Measurements from ENCODE around the gene ADAMTS17. TPM values are rescaled to one million over a fixed set of nuclear protein-coding genes. Genes with fewer than 3 reads are reported as not detected.

The ADAMTS17 gene
- total RNA-seq, 1 experiment from 2014 or later = 1.6 TPM

DNA sequence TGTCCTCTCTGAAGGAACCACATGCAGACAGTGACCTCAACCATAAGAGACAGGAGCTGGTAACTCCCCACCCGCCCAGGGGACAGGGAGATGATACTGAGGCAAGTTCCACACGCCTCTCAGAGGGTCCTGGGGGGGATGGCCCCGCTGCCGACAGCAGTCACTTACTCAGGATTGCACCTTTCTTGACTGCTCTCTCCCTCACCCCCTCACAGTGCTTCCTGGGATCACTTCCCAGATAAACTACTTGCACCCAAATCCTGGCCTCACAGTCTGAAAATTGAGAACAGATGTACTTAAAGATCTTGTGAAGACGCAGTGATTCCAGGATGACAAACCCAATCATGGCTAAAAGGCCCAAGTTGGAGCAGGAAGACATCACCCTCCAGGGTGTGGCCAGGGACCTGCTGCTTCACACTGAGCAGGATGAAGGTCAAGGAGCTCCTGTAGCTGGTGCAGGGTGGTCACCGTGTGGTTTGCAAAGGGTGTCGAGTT lies 207.6 kb downstream of the ADAMTS17 start:
- CTCF ChIA-PET = no interaction called here
- TF ChIP-seq CTCF (IDR thresholded peaks at IDR 0.05) (no peak), REST (IDR thresholded peaks at IDR 0.05; ENCODE audit: insufficient read depth in 1 of 2, low read depth in 2 of 2, low read length in 1 of 2) (no peak), SIN3A (IDR thresholded peaks at IDR 0.05; ENCODE audit: borderline replicate concordance, insufficient read depth, low read depth, low read length) (no peak), TCF7L2 (IDR thresholded peaks at IDR 0.05; ENCODE audit: low read depth, low read length) (no peak), POLR2AphosphoS5 (IDR thresholded peaks at IDR 0.05; ENCODE audit: low read depth, low read length) (no peak)

DNA sequence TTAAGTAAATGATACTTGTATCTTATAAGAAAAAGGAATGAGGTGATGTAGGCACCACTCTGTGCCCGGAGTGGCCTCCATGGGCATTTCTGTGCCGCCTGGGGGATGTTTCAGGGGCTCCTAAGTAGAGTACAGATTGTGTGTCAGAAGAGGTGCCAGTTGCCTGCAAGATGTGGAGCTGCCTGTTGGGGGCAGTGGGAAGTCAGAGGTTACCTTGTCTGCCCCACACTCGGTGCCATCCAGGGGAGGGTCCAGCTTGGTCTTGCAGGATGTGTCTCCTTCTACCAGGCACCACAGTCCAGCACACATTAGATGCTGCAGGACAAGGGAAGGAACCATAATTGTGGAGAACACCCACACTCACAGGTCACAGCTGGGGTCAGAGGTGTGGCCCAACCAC lies 208.8 kb downstream of the ADAMTS17 start:
- H3K27ac ChIP-seq (ENCODE audit: low read length) = no peak overlapping the region
- no peak overlapping the region for H3K4me3 ChIP-seq (ENCODE audit: low read depth in 2 of 2, low read length in 2 of 2)
- ATAC-seq (no peak), DNase-seq (ENCODE audit: low read depth, low spot score) (no peak)
- intact Hi-C loops (cut with micrococcal nuclease; ENCODE audit: unreplicated experiment) = loop anchor here (2.0 kb wide), 1 partner anchor 202 kb away; no protein-coding TSS in a partner anchor
- ChIA-PET POLR2A (no interaction called here), CTCF (interaction anchor here (0.7 kb wide), 1 partner anchor 713 kb away, joined by 3 read pairs; no protein-coding TSS in a partner anchor)
- TF ChIP-seq SIN3A (IDR thresholded peaks at IDR 0.05; ENCODE audit: borderline replicate concordance, insufficient read depth, low read depth, low read length) = no peak
- TF ChIP-seq TCF7L2 (IDR thresholded peaks at IDR 0.05; ENCODE audit: low read depth, low read length) = no peak
- TF ChIP-seq POLR2AphosphoS5 (IDR thresholded peaks at IDR 0.05; ENCODE audit: low read depth, low read length) = no peak
- TF ChIP-seq REST (IDR thresholded peaks at IDR 0.05; ENCODE audit: insufficient read depth in 1 of 2, low read depth in 2 of 2, low read length in 1 of 2) = no peak
- no peak for TF ChIP-seq CTCF (IDR thresholded peaks at IDR 0.05)
- H3K4me1 ChIP-seq (ENCODE audit: control insufficient read depth, insufficient read depth, low read length) = no peaks in the 10 kb centered on the region
- BruUV-seq (replicated peaks) = no TSS peak
- no peaks in the 10 kb centered on the region for H3K9me3 ChIP-seq (ENCODE audit: control insufficient read depth, insufficient read depth, low read depth, low read length)
- H3K27me3 ChIP-seq (ENCODE audit: control insufficient read depth, insufficient read depth, low read length) = peaks cover 3% of the 10 kb centered on the region
- in situ Hi-C loops (cut with HindIII; ENCODE audit: low pct_unique_long_range_greater_than_20kb, low sequenced_read_pairs) = no loop called here
- H3K36me3 ChIP-seq (ENCODE audit: control insufficient read depth, insufficient read depth, low read length) = no peaks in the 10 kb centered on the region

More for the DNA sequence above, 207.6 kb downstream of the ADAMTS17 start:
- H3K36me3 ChIP-seq (ENCODE audit: control insufficient read depth, insufficient read depth, low read length) = no peaks in the 10 kb centered on the region
- no peak for ATAC-seq
- DNase-seq (ENCODE audit: low read depth, low spot score) = no peak
- H3K27me3 ChIP-seq (ENCODE audit: control insufficient read depth, insufficient read depth, low read length) = peaks cover 9% of the 10 kb centered on the region
- POLR2A ChIA-PET = no interaction called here
- H3K4me3 ChIP-seq (ENCODE audit: low read depth in 2 of 2, low read length in 2 of 2) = no peak overlapping the region
- no peaks in the 10 kb centered on the region for H3K4me1 ChIP-seq (ENCODE audit: control insufficient read depth, insufficient read depth, low read length)
- no peak overlapping the region for H3K27ac ChIP-seq (ENCODE audit: low read length)
- no TSS peak for BruUV-seq (replicated peaks)
- H3K9me3 ChIP-seq (ENCODE audit: control insufficient read depth, insufficient read depth, low read depth, low read length) = no peaks in the 10 kb centered on the region
- in situ Hi-C loops (cut with HindIII; ENCODE audit: low pct_unique_long_range_greater_than_20kb, low sequenced_read_pairs) = no loop called here
- intact Hi-C loops (cut with micrococcal nuclease; ENCODE audit: unreplicated experiment) = no loop called here
